Sigmoid colon (tissue), 7 donors: ENCODE results near the gene GEMIN8. TPM values are rescaled to one million over a fixed set of nuclear protein-coding genes. Genes with fewer than 3 reads are reported as not detected.

Experiments used
- DNase-seq: peaks from one replicate; pipeline ENCODE4 v3.0.0-alpha.2; 2019
- H3K27ac ChIP-seq, 4 donors: fragments of 200-600 bp; sonication (generic); one replicate each; pipeline ENCODE4 v1.5.1; 2016 to 2019; ENCODE audit warnings: mild to moderate bottlenecking in 1 of 4
- H3K27me3 ChIP-seq, 3 donors: fragments of 200-600 bp; sonication (generic); one replicate each; pipeline ENCODE4 v1.5.1; 2019; ENCODE audit warnings: mild to moderate bottlenecking in 1 of 3
- H3K36me3 ChIP-seq, 4 donors: fragments of 200-600 bp; sonication (generic); one replicate each; pipeline ENCODE4 v1.5.1; 2016 to 2019
- H3K4me1 ChIP-seq, 4 donors: fragments of 200-600 bp; sonication (generic); one replicate each; pipeline ENCODE4 v1.5.1; 2017 to 2019
- H3K4me3 ChIP-seq, 4 donors: fragments of 200-600 bp; sonication (generic); one replicate each; pipeline ENCODE4 v1.5.1; 2017 to 2019; ENCODE audit warnings: mild to moderate bottlenecking in 2 of 4, moderate library complexity in 1 of 4
- H3K9me3 ChIP-seq, 4 donors: fragments of 200-600 bp in 3 of 4; sonication (generic) in 3 of 4; one replicate each; pipeline versions ENCODE4 v1.5.1 to v1.6.1; 2013 to 2019
- CTCF ChIP-seq, 4 experiments: fragments of 450-650 bp in 3 of 4; fragments of 200-600 bp in 1 of 4; IDR thresholded peaks; one replicate each; pipeline ENCODE4 v1.5.1; 2016 to 2019; ENCODE audit warnings: antibody characterized with exemption in 4 of 4, mild to moderate bottlenecking in 3 of 4, moderate library complexity in 2 of 4
- EP300 ChIP-seq, 4 donors: sonication (generic); formaldehyde crosslinking; IDR thresholded peaks; one replicate each; pipeline ENCODE4 v1.6.1; 2017; ENCODE audit warnings: antibody characterized with exemption in 4 of 4
- POLR2A ChIP-seq, 2 donors: fragments of 450-650 bp; IDR thresholded peaks; one replicate each; pipeline ENCODE4 v1.6.1; 2016; ENCODE audit warnings: antibody characterized with exemption in 2 of 2, mild to moderate bottlenecking in 2 of 2, moderate library complexity in 2 of 2
- POLR2AphosphoS5 ChIP-seq, 4 donors: sonication (generic); formaldehyde crosslinking; IDR thresholded peaks; one replicate each; pipeline ENCODE4 v1.6.1; 2017; ENCODE audit warnings: antibody characterized with exemption in 4 of 4
- WGBS, 2 donors: extraction: QIAGEN DNeasy Blood & Tissue Kit; methylation state at CpG; one replicate each; pipeline ENCODE4 v1.1.7; 2013; 5-methylcytosine and 5-hydroxymethylcytosine counted together
- intact Hi-C: fragments of 100-400 bp; cut with DNase I; formaldehyde crosslinking; loops from one replicate; pipeline ENCODE4 v1.15.1; 2023
- polyA plus RNA-seq, 3 donors: library from polyadenylated mRNA; stranded (reverse); fragments of 200-250 nt; gene quantifications; one replicate each; pipeline ENCODE4 v1.2.3, GENCODE V29; 2013
- total RNA-seq, 4 donors: library from RNA; depleted of rRNA; stranded (reverse); fragments of >200 nt; gene quantifications; one replicate each; pipeline ENCODE4 v1.1.0, GENCODE V29; 2016
- donor health status: healthy with polysubstance abuse.
- donor health status: Bipolar disorder and iron deficiency.
- donor health status: healthy.

Gene GEMIN8
- total and polyA plus RNA-seq, 7 donors, result 9.5 to 28.5 (median 19.3) TPM

GRCh38 chrX:13967636-13968035, 62.1 kb downstream of the GEMIN8 start:
- WGBS, 2 donors, result 95 to 97% methylated on average over 9 of the region's 9 CpGs
- Histone ChIP-seq H3K27ac (no peak overlapping the region), H3K36me3 (no peaks in the 10 kb centered on the region), H3K9me3 (no peaks in the 10 kb centered on the region), H3K27me3 (no peaks in the 10 kb centered on the region), H3K4me3 (no peak overlapping the region), H3K4me1 (no peaks in the 10 kb centered on the region)
- intact Hi-C loops, result no loop called here
- no peak for DNase-seq
- no peak for TF ChIP-seq POLR2AphosphoS5 (IDR thresholded peaks at IDR 0.05)
- TF ChIP-seq EP300 (IDR thresholded peaks at IDR 0.05), result no peak
- no peak for TF ChIP-seq CTCF (IDR thresholded peaks at IDR 0.05)
- TF ChIP-seq POLR2A (IDR thresholded peaks at IDR 0.05), result no peak

- DNase-seq, result no peak
- intact Hi-C loops, result no loop called here
- Histone ChIP-seq H3K36me3 (no peaks in the 10 kb centered on the region), H3K9me3 (no peaks in the 10 kb centered on the region), H3K4me3 (no peak overlapping the region), H3K27ac (no peak overlapping the region), H3K27me3 (no peaks in the 10 kb centered on the region), H3K4me1 (no peaks in the 10 kb centered on the region)
- WGBS, 2 donors, result 88 to 89% methylated on average over 5 of the region's 5 CpGs
- TF ChIP-seq POLR2A (IDR thresholded peaks at IDR 0.05) (no peak), CTCF (IDR thresholded peaks at IDR 0.05) (no peak)
Observed at GRCh38 chrX:13966793-13967125, 62.9 kb downstream of the GEMIN8 start.

- no peak for DNase-seq
- H3K36me3 ChIP-seq, result no peaks in the 10 kb centered on the region
- no peaks in the 10 kb centered on the region for H3K9me3 ChIP-seq
- no peak for TF ChIP-seq CTCF (IDR thresholded peaks at IDR 0.05)
- no peak for TF ChIP-seq EP300 (IDR thresholded peaks at IDR 0.05)
- no peak for TF ChIP-seq POLR2A (IDR thresholded peaks at IDR 0.05)
- no peak for TF ChIP-seq POLR2AphosphoS5 (IDR thresholded peaks at IDR 0.05)
- 85 to 88% methylated on average over 10 of the region's 10 CpGs for whole genome bisulfite sequencing, 2 donors
- no peak overlapping the region for H3K4me3 ChIP-seq
- intact Hi-C loops, result no loop called here
- H3K27ac ChIP-seq, result no peak overlapping the region
- no peaks in the 10 kb centered on the region for H3K27me3 ChIP-seq
- H3K4me1 ChIP-seq, result no peaks in the 10 kb centered on the region
Observed at GRCh38 chrX:13966071-13966792, 63.5 kb downstream of the GEMIN8 start.

- TF ChIP-seq EP300 (IDR thresholded peaks at IDR 0.05), result no peak
- TF ChIP-seq POLR2AphosphoS5 (IDR thresholded peaks at IDR 0.05), result no peak
- TF ChIP-seq POLR2A (IDR thresholded peaks at IDR 0.05), result no peak
- no peak for TF ChIP-seq CTCF (IDR thresholded peaks at IDR 0.05)
- no peaks in the 10 kb centered on the region for H3K9me3 ChIP-seq
- no peak overlapping the region for H3K27ac ChIP-seq
- H3K4me3 ChIP-seq, result no peak overlapping the region
- no peaks in the 10 kb centered on the region for H3K36me3 ChIP-seq
- H3K27me3 ChIP-seq, result no peaks in the 10 kb centered on the region
- DNase-seq, result no peak
- H3K4me1 ChIP-seq, result no peaks in the 10 kb centered on the region
- intact Hi-C loops, result no loop called here
- WGBS, 2 donors, result 80 to 92% methylated on average over 6 of the region's 6 CpGs
Observed at GRCh38 chrX:13965531-13965930, 64.2 kb downstream of the GEMIN8 start.

GRCh38 chrX:13956998-13957397, 72.7 kb downstream of the GEMIN8 start:
- intact Hi-C loops, result no loop called here
- H3K27ac ChIP-seq, result no peak overlapping the region
- no peaks in the 10 kb centered on the region for H3K36me3 ChIP-seq
- H3K27me3 ChIP-seq, result no peaks in the 10 kb centered on the region
- H3K4me3 ChIP-seq, result no peak overlapping the region
- H3K4me1 ChIP-seq, result no peaks in the 10 kb centered on the region
- no peaks in the 10 kb centered on the region for H3K9me3 ChIP-seq
- TF ChIP-seq POLR2AphosphoS5 (IDR thresholded peaks at IDR 0.05), result no peak
- no peak for DNase-seq
- WGBS, 2 donors, result 84 to 86% methylated on average over 4 of the region's 4 CpGs

Other genes with a start within 250 kb of the GEMIN8 start
- 10 to 100 TPM; 24.0 to 40.3 (median 27.4) TPM for gene GPM6B, start 212.8 kb downstream of the GEMIN8 start, total RNA-seq
- gene GPM6B, start 212.8 kb downstream of the GEMIN8 start, polyA plus RNA-seq, result 1 to 10 TPM in 2 of 3 donors, under 1 TPM in 1; 0.46 to 4.5 (median 1.8) TPM